Stimulated activated naive CD8-positive, alpha-beta T cell treated with anti-CD3 and anti-CD28 coated beads, Interleukin-15, amount 100 ng/mL, for 72 hours (primary cell): ENCODE results near the gene MRPL14.

Source experiments
- ATAC-seq: fragments of 150-1000 bp; cut with Tn5 transposase; 2 replicates; pipeline ENCODE4 v1.10.0; 2021; ENCODE audit warnings: mild to moderate bottlenecking, moderate library complexity
- DNase-seq, 2 donors: peaks; one replicate each; pipeline ENCODE4 v3.0.0; 2021 to 2022
- H3K27ac Mint-ChIP-seq, 2 donors: one replicate each; pipeline ENCODE4 v1.8.0; 2022; ENCODE audit warnings: mild to moderate bottlenecking in 2 of 2, mixed read lengths in 2 of 2, moderate library complexity in 2 of 2
- H3K27me3 Mint-ChIP-seq: one replicate; pipeline ENCODE4 v1.8.0; 2022; ENCODE audit warnings: mixed read lengths
- H3K4me1 Mint-ChIP-seq: one replicate; pipeline ENCODE4 v1.8.0; 2022; ENCODE audit warnings: mild to moderate bottlenecking, mixed read lengths
- H3K4me3 Mint-ChIP-seq, 2 donors: one replicate each; pipeline ENCODE4 v1.8.0; 2022; ENCODE audit warnings: mild to moderate bottlenecking in 2 of 2, mixed read lengths in 2 of 2, moderate library complexity in 1 of 2
- H3K9me3 Mint-ChIP-seq, 2 donors: one replicate each; pipeline ENCODE4 v1.8.0; 2022; ENCODE audit warnings: mixed read lengths in 2 of 2

Gene MRPL14

GRCh38 chr6:44119704-44120262 is 7.5 kb downstream of the MRPL14 start:
- Mint-ChIP-seq H3K4me1 (peaks cover 77% of the 10 kb centered on the region), H3K4me3 (no peak overlapping the region)

GRCh38 chr6:44117397-44118128 is 9.7 kb downstream of the MRPL14 start:
- Mint-ChIP-seq H3K27me3 (no peaks in the 10 kb centered on the region), H3K9me3 (no peaks in the 10 kb centered on the region), H3K4me1 (peaks cover 55% of the 10 kb centered on the region), H3K4me3 (no peak overlapping the region), H3K27ac (peak overlapping the region in 1 of 2 donors; percentile 43)
- ATAC-seq: no peak
- DNase-seq: no peak

More at GRCh38 chr6:44119704-44120262, 7.5 kb downstream of the MRPL14 start:
- no peak for DNase-seq
- Mint-ChIP-seq H3K27ac (no peak overlapping the region), H3K27me3 (no peaks in the 10 kb centered on the region), H3K9me3 (no peaks in the 10 kb centered on the region)
- ATAC-seq: no peak

DNA sequence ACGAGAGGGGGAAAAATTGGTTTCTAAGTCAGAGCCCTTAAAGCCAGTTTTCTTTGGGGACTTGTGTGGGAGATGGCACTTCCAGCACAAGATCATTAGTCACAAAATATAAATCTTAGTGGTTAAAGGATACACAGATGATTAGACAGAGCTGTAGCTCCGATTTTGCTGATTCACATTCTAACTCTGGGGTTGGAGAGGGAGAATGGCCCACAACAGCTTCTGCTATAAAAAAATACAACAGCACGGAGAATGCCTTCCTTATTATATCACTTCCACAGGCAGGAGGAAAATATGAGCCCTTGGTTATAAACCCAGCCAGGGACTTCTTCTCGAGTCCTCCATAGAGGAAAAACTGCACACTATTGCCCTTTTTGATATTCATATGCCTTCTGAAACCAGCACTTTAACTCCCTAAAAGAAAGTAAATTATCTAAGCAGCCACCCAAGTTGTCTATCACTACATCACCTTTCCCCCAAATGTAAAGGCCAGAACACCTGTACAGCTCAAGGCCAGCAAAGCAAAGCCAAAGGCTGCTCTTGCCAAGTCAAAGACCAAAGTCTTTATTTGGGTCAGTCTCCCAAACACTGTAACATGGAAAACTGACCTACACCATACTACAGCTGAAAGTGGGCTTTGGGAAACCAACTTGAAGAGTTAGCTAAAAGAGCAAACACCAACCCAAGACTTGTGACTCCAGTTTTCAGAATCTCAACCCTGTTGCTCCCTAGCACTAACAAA is 10.4 kb downstream of the MRPL14 start:
- H3K27ac Mint-ChIP-seq: peak overlapping the region in 1 of 2 donors; percentile 43
- H3K4me1 Mint-ChIP-seq: peaks cover 49% of the 10 kb centered on the region
- no peak overlapping the region for H3K4me3 Mint-ChIP-seq
- H3K27me3 Mint-ChIP-seq: no peaks in the 10 kb centered on the region
- ATAC-seq (no peak), DNase-seq (no peak)
- no peaks in the 10 kb centered on the region for H3K9me3 Mint-ChIP-seq

GRCh38 chr6:44115866-44116265 is 11.4 kb downstream of the MRPL14 start:
- Mint-ChIP-seq H3K27ac (peak overlapping the region in 1 of 2 donors; percentile 79), H3K9me3 (no peaks in the 10 kb centered on the region), H3K27me3 (no peaks in the 10 kb centered on the region), H3K4me3 (no peak overlapping the region), H3K4me1 (peaks cover 41% of the 10 kb centered on the region)
- DNase-seq (no peak), ATAC-seq (no peak)

DNA sequence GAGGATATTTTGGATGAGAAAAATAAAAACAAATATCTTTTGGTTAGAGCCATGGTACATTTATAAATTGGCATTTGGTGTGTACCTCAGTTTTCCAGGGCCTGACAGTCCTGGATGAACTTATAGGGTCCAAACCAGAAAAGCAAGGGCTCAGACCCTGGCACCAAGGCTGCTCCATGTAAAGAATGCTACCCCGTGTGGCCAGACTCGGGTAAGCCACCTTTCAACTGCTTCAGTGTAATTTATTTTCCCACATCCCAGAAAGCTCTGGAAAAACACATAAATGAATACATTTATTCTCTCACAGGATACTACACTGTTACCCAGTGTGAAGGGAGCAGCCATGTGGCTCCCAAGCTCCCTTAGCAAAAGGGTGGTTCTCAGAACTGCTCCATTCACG is 13.8 kb downstream of the MRPL14 start:
- H3K27ac Mint-ChIP-seq: no peak overlapping the region
- DNase-seq: no peak
- H3K9me3 Mint-ChIP-seq: no peaks in the 10 kb centered on the region
- no peaks in the 10 kb centered on the region for H3K27me3 Mint-ChIP-seq
- H3K4me3 Mint-ChIP-seq: no peak overlapping the region
- peaks cover 26% of the 10 kb centered on the region for H3K4me1 Mint-ChIP-seq
- no peak for ATAC-seq

- no peaks in the 10 kb centered on the region for H3K27me3 Mint-ChIP-seq
- H3K4me1 Mint-ChIP-seq: peaks cover 12% of the 10 kb centered on the region
- ATAC-seq (no peak), DNase-seq (no peak)
- H3K27ac Mint-ChIP-seq: no peak overlapping the region
- H3K9me3 Mint-ChIP-seq: no peaks in the 10 kb centered on the region
- no peak overlapping the region for H3K4me3 Mint-ChIP-seq
Measured at GRCh38 chr6:44111434-44112417, 15.5 kb downstream of the MRPL14 start.

DNA sequence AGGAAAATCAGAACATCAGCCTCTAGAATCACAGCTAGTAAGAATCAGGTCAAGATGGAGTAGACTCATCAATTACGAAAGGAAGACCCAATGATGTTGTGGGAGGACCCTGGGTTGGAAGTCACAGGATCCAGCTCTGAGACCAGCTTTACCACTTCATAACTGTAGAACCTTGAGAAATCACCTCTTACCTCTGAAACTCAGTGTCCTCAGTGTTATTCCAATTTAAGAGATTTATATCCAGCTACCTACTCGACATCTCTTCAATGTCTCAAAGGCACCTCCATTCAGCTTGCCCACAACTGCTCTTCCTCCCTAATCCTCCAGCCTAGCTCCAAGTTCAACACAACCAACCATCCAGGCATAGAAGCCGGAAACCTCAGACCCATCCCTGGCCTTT is 16.3 kb downstream of the MRPL14 start:
- Mint-ChIP-seq H3K27ac (no peak overlapping the region), H3K27me3 (no peaks in the 10 kb centered on the region), H3K9me3 (no peaks in the 10 kb centered on the region), H3K4me1 (peaks cover 8% of the 10 kb centered on the region), H3K4me3 (no peak overlapping the region)
- ATAC-seq (no peak), DNase-seq (no peak)

DNA sequence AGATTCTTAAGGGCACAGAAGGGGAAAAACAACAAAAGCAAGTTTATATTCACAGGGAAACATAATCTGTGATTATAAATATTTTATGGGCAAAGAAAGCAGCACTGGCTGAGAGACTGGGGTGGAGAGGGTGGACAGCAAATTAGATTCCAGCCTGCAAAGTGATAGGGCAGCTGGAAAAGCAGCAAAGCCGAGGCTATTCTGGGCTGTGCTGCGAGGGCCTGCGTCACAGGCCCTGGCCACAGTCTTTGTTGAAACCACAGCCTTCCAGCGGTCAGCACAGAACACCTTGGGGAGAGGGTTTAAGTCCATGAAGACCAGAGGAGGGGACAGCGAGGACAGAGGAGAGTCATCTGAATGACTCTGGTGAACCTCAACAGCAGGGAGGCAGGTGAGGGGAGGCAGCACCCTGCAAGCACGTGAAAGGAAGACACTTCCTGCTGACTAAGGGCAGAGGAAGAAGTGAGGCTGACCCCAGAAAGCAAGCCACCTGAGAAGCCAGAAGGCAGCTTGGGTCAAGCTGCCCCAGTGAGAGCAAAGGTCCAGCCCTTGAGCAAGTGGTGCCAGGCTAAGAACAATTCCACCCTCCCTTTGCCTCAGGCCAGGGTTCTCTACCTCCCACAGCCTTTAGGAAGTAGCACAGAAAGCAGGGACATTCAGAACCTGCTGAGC is 17.1 kb downstream of the MRPL14 start:
- ATAC-seq: no peak
- H3K4me3 Mint-ChIP-seq: no peak overlapping the region
- peak overlapping the region in 1 of 2 donors; percentile 56 for H3K27ac Mint-ChIP-seq

DNA sequence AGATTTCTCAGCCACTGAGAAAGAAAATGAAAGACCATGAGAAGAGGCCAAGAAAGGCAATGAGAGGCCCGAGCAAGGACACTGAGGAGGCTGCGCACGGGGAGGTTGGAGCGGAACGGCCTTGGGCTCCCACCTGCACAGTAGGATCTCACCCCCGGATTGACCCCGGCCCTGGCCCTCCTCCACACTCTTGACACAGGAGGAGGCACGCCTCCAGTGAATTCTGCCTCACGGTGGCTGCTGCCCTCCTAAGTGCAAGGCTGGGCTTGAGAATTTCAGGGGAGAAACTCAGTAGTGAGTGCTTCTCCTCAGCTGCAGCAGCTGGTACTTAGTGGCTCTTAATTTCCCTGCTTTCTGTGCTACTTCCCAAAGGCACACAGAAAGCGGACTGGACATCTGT is 18.0 kb downstream of the MRPL14 start:
- no peak for ATAC-seq
- H3K4me3 Mint-ChIP-seq: no peak overlapping the region
- no peak for DNase-seq

More for the DNA sequence above, 17.1 kb downstream of the MRPL14 start:
- Mint-ChIP-seq H3K4me1 (peaks cover 5% of the 10 kb centered on the region), H3K27me3 (no peaks in the 10 kb centered on the region), H3K9me3 (no peaks in the 10 kb centered on the region)
- DNase-seq: no peak

DNA sequence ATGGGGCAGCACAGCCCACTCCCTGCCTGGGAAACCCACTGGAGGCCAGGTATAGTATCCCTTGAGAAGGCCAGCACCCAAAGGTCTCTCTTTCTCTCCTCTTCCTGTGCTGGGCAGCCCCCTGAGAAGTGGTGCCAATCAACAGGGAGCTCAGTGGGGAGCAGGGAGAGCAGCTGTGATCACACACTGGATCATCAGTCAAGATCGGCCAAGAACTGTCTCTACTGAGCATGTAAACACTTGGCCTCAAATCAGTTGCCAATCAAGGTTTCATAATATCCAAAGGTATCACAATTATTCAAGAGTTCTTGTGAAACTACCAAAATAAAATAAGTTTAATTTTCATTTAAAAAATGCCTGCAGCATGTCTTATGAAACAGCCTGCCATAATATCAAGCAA is 18.8 kb downstream of the MRPL14 start:
- H3K4me1 Mint-ChIP-seq: peaks cover 5% of the 10 kb centered on the region
- H3K9me3 Mint-ChIP-seq: no peaks in the 10 kb centered on the region

More for the DNA sequence above, 18.0 kb downstream of the MRPL14 start:
- Mint-ChIP-seq H3K27ac (peak overlapping the region in 1 of 2 donors; percentile 10), H3K27me3 (no peaks in the 10 kb centered on the region), H3K9me3 (no peaks in the 10 kb centered on the region), H3K4me1 (peaks cover 5% of the 10 kb centered on the region)

GRCh38 chr6:44107017-44107416 is 20.2 kb downstream of the MRPL14 start:
- no peak for DNase-seq
- H3K27ac Mint-ChIP-seq: peak overlapping the region in 1 of 2 donors; percentile 10
- no peak for ATAC-seq
- no peaks in the 10 kb centered on the region for H3K9me3 Mint-ChIP-seq
- H3K4me1 Mint-ChIP-seq: peaks cover 17% of the 10 kb centered on the region
- H3K4me3 Mint-ChIP-seq: no peak overlapping the region
- no peaks in the 10 kb centered on the region for H3K27me3 Mint-ChIP-seq

More for the DNA sequence above, 18.8 kb downstream of the MRPL14 start:
- Mint-ChIP-seq H3K27me3 (no peaks in the 10 kb centered on the region), H3K27ac (peak overlapping the region in 1 of 2 donors; percentile 63), H3K4me3 (no peak overlapping the region)
- DNase-seq: no peak
- ATAC-seq: no peak

DNA sequence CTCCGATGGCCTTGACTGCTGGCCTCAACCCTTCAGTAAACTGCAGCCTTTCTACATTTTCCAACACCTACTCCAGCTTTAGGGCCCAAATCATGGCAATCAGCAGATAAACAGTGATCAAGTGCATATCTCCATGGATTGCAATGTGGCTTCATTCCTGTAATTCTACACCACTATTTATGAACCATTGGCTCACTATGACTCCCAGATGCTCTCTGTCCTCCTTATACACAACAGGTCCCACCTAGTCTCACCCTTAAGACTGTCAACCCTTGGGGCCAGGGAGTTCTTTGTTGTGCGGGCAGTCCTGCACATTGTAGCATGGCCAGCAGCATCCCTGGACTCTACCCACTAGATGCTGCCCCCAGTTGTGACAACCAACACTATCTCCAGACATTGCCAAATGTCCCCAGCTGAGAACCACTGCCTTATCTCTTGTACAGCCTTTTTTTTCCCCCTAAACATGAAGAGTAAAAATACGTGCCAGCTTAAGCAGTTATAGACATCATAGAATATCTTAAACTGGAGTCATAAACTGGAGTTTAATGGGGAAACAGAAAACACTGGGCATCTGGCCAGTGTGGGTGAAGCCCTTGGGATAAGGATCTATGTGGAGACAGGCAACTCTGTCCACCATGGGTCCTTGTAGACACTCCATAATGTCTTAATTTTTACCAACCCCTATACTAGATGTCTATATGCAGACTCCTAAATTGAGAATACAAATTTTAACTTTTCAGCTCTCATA is 21.1 kb downstream of the MRPL14 start:
- ATAC-seq (no peak), DNase-seq (no peak)
- Mint-ChIP-seq H3K4me3 (no peak overlapping the region), H3K4me1 (peaks cover 19% of the 10 kb centered on the region), H3K9me3 (no peaks in the 10 kb centered on the region), H3K27me3 (no peaks in the 10 kb centered on the region), H3K27ac (peak overlapping the region in 1 of 2 donors; percentile 68)

GRCh38 chr6:44105146-44105545 is 22.1 kb downstream of the MRPL14 start:
- Mint-ChIP-seq H3K27ac (no peak overlapping the region), H3K9me3 (no peaks in the 10 kb centered on the region), H3K4me1 (peaks cover 19% of the 10 kb centered on the region), H3K4me3 (no peak overlapping the region), H3K27me3 (no peaks in the 10 kb centered on the region)
- DNase-seq: no peak
- ATAC-seq: no peak

GRCh38 chr6:44104481-44105021 is 22.7 kb downstream of the MRPL14 start:
- DNase-seq: no peak
- peaks cover 19% of the 10 kb centered on the region for H3K4me1 Mint-ChIP-seq
- H3K4me3 Mint-ChIP-seq: no peak overlapping the region

More at GRCh38 chr6:44104481-44105021, 22.7 kb downstream of the MRPL14 start:
- ATAC-seq: no peak
- Mint-ChIP-seq H3K27me3 (no peaks in the 10 kb centered on the region), H3K9me3 (no peaks in the 10 kb centered on the region), H3K27ac (no peak overlapping the region)
